Right lung (tissue), 10 donors: Measurements from ENCODE around the gene SCGB3A2. TPM values are rescaled to one million over a fixed set of nuclear protein-coding genes. Genes with fewer than 3 reads are reported as not detected.

Experiments
- DNase-seq, 2 donors: peaks; one replicate each; pipeline ENCODE4 v3.0.0-alpha.2; 2013
- long read RNA-seq, 8 donors: transcript quantifications; one replicate each; lab custom pipeline, GENCODE V29; 2026
- polyA plus RNA-seq, 5 donors: library from polyadenylated mRNA; unstranded; fragments of 120-200 nt; gene quantifications; one replicate each; pipeline versions ENCODE4 v1.2.1 to v1.2.3, GENCODE V29; 2013; ENCODE audit warnings: inconsistent platforms in 1 of 5, low replicate concordance in 1 of 5; ENCODE audit not compliant: insufficient read length in 5 of 5, insufficient read depth in 1 of 5

SCGB3A2 gene, protein sequence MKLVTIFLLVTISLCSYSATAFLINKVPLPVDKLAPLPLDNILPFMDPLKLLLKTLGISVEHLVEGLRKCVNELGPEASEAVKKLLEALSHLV
- 1,000 to 10,000 TPM; 1,303 to 2,692 (median 2,261) TPM for polyA plus RNA-seq
- long read RNA-seq, donor 1, transcript SCGB3A2-201 (3 exons, 515 nt): major isoform, 6,714 of 12,467 reads
- long read RNA-seq, donor 1, partial matches to known transcripts: 5,449 of 12,467 reads
- long read RNA-seq, donor 1, other reads (novel, unspliced or antisense): 304 of 12,467 reads
- long read RNA-seq, donor 2, transcript SCGB3A2-201 (3 exons, 515 nt): major isoform, 1,078 of 1,896 reads
- long read RNA-seq, donor 2, partial matches to known transcripts: 798 of 1,896 reads
- long read RNA-seq, donor 2, other reads (novel, unspliced or antisense): 20 of 1,896 reads
- long read RNA-seq, donor 3, transcript SCGB3A2-201 (3 exons, 515 nt): major isoform, 1,958 of 3,972 reads
- long read RNA-seq, donor 3, partial matches to known transcripts: 1,948 of 3,972 reads
- long read RNA-seq, donor 3, other reads (novel, unspliced or antisense): 66 of 3,972 reads
- long read RNA-seq, donor 4, transcript SCGB3A2-201 (3 exons, 515 nt): major isoform, 1,591 of 2,967 reads
- long read RNA-seq, donor 4, partial matches to known transcripts: 1,329 of 2,967 reads
- long read RNA-seq, donor 4, other reads (novel, unspliced or antisense): 47 of 2,967 reads
- long read RNA-seq, donor 5, transcript SCGB3A2-201 (3 exons, 515 nt): major isoform, 2,903 of 4,968 reads
- long read RNA-seq, donor 5, partial matches to known transcripts: 1,966 of 4,968 reads
- long read RNA-seq, donor 5, other reads (novel, unspliced or antisense): 99 of 4,968 reads
- long read RNA-seq, donor 6, transcript SCGB3A2-201 (3 exons, 515 nt): major isoform, 3,688 of 6,581 reads
- long read RNA-seq, donor 6, partial matches to known transcripts: 2,743 of 6,581 reads
- long read RNA-seq, donor 6, other reads (novel, unspliced or antisense): 150 of 6,581 reads
- long read RNA-seq, donor 7, transcript SCGB3A2-201 (3 exons, 515 nt): major isoform, 840 of 1,176 reads
- long read RNA-seq, donor 7, partial matches to known transcripts: 331 of 1,176 reads
- long read RNA-seq, donor 7, other reads (novel, unspliced or antisense): 5 of 1,176 reads
- long read RNA-seq, donor 8, transcript SCGB3A2-201 (3 exons, 515 nt): major isoform, 502 of 918 reads
- long read RNA-seq, donor 8, partial matches to known transcripts: 416 of 918 reads
- long read RNA-seq, donor 8, other reads (novel, unspliced or antisense): 0 of 918 reads

GRCh38 chr5:147878066-147878759 is at the start of gene SCGB3A2:
Gene SCGB3A2 (plus strand): TSS chr5:147878711. CDS start chr5:147878804, 93 bp downstream.
- peak; percentile 17 to 21 for DNase-seq

GRCh38 chr5:147830035-147830434 is 48.5 kb upstream of the SCGB3A2 start:
- DNase-seq: no peak

- no peak for DNase-seq
Measured at GRCh38 chr5:147831465-147831864, 47.0 kb upstream of the SCGB3A2 start, which contains the start of gene SPINK1. Gene SPINK1 (minus strand): TSS chr5:147831671. CDS start chr5:147831577, 94 bp downstream.

DNA sequence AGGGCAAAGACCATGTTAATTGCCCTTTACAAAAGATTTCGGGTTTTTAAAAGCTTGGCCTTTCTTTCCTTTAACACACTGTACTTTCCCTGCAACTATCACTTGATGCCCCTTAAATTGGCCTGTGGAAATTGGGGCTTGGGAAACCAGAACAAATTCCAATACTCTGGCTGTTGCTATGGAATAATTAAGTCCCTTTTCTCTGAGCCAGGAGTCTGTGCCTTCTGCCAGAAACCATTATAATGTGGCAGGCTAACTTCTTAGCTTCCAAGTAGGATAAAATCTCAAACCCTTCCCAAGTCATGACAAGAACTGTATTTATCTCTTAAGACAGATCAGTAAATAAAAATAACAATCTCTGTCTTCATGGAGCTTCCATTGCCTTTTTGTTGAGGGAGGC is 46.0 kb upstream of the SCGB3A2 start:
- DNase-seq: no peak

GRCh38 chr5:147835386-147835798 is 43.1 kb upstream of the SCGB3A2 start:
- no peak for DNase-seq

DNA sequence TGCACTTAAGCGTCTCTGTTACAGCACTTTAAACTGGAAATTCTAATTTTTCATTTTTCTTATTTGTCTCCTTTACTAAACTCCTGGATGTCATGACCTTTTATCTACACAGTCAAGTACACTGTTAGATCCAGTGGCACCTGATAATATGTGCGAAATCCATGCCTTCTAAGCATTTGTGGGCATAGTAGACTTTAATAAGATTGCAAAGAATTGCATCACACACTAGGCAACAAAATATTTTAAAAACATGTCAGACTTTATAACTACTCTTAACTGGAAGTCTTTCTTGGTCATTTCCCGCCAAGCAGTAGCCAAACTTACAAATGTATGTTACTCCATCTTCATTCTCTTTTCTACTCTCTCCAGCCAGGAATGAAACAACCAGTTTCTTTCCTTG is 42.1 kb upstream of the SCGB3A2 start:
- no peak for DNase-seq

DNA sequence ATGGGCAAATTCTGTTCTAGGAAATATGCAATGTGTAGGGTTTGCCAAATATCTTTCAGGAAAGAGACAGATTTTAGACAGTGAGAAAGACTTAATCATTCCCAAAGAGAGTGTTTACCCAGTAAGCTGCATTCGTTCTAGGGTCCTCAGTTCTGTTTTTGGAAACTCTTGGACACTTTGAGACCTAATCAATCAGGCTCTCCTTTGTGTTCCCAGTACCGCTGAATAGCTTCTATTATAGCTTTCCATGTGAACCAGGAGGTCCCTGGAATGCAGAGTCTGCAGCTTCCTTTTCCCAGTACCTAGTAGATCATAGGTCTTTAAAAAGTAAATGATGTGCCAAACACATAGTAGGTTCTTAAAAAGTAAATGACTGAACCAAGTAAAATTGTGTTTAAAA is 35.6 kb upstream of the SCGB3A2 start:
- DNase-seq: no peak

GRCh38 chr5:147844846-147845245 is 33.7 kb upstream of the SCGB3A2 start:
- no peak for DNase-seq

DNA sequence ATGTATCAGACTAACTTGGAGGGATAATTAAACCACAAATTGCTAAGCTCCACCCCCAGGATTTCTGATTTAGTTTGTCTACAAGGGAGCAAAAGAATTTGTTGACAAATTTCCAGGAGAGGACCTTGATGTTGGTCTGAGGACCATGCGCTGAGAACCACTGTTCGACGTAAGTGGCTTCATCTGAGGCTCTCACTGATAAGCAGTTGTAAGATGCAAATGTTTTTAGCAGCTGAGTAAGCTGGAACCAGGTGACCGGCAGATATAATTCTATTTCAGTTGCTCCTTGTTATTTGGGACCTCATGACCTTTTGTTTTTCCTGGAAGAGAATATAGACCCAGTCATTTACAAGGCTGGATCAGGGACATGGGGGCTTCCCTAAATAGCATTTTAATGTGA is 32.9 kb upstream of the SCGB3A2 start:
- no peak for DNase-seq

- no peak for DNase-seq
Measured at GRCh38 chr5:147849226-147849625, 29.3 kb upstream of the SCGB3A2 start.

DNA sequence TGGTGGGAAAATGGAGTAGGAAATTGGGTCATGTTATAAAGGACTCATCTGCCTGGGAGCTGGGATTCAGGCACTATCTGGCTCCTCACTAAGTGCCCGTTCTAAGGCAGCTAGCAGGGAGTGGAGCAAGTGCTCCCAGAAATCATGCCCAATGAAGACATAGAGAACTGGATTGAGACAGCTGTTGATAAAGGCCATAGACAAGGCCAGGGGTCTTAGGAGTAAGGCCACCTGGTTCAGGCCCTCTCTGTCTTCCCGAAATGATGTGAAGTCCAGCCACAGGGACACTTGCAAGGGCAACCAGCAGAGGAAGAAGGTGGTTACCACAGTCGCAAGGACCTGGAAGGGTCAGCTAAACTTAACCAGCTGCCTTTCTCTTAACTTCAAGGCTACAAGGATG is 26.9 kb upstream of the SCGB3A2 start:
- DNase-seq: no peak

DNA sequence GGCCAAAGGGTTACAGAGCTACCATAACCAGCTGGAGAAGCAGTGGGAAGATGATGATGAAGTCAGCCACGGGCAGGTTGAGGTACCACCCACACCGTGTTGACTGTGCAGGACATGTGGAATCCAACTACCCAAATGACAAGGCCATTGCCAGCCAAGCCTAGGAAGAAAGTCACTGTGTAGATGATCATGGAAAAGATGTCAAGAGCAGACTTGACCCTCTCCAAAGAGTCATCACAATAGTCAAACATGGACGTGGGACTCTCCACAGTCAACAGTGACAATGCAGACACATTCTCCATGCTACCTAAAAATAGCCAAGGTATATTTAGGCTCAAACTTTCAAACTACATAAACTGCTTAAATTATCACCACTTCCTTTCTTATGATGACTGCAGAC is 26.1 kb upstream of the SCGB3A2 start:
- DNase-seq: no peak

DNA sequence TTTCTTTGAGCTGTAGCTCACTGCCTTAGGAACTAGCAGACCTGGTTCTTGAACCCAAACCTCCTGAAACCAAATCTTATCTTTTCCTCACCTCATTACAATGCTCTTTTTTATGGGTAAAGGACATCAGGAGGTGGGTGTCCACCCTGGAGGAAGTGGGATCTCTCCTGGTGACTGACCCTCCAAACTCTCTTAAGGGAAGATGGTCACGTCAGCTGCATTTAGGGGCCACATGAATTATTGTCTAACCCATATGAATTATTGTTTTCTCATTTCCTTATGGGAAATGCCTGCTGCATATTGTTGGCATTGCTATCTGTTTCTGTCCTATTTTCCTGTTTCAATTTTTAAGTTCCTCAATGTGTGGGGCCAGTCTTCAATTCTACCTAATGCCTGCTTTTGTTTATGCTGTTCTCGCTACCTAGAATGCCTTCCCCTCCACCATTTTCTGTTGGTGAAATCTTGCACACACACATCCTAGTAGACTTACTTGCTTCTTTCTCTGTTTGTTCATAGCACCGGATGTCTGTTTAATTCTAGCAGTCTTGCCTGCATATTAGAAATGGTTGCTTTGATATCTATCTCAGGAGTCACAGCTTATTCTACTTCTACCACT is 25.0 kb upstream of the SCGB3A2 start:
- no peak for DNase-seq

DNA sequence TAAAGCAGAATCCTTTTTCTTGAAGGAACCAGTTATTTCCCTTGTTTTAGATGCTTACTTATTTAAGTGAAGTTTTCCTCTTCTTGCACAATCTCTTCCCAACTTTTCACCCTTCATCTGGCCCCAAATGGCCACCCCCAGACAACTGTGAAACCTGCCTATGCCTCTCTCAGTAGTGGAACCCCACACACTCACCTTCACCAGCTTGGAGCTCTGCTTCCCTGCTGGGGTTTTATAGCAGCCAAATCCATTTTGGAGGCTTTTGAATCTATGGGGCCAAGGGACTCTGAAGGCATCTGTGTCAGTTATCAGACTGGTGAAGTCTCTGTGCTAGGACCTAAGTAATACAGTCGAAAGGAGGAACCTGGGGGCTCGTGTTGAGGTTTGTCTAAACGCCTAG is 24.2 kb upstream of the SCGB3A2 start:
- DNase-seq: no peak

DNA sequence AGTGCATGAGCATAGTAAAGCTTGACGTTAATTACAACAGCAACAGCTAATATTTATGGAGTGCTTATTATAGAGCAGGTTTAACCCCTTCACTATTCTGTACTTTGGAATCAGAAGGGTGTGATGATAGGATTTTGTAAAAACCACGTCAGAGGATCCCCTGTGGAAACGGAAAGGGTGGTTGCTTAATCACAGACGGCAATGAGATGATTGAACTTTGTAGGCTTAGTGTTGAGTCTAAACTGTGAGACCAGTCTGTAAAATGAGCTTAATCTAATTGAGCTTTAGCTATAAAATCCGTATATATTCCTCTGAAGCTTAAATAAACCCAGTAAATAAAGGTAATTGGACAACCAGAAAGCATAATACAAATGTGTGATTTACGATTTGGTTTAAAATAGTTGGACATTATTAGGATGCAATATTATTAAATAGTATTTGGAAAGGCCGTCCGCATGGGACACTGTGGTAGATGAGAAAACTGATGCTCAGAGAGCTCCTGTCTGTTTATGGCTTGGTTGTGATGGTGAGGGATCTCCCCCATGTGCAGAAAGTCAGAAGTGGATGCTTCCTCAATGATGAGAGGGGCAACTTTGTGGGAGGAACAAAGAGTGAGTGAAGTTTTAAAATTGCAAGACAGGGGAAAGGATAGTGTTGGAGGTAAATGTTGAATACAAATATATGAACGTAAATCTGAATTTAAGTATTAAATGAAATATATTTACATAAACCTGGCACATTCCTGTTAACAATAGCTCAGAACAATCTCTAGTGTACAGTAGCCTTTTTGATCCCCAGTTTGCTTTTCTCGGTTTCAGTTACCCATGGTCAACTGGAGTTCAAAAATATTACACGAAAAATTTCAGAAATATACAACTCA is 23.4 kb upstream of the SCGB3A2 start:
- no peak for DNase-seq

GRCh38 chr5:147855774-147856069 is 22.8 kb upstream of the SCGB3A2 start:
- DNase-seq: no peak

DNA sequence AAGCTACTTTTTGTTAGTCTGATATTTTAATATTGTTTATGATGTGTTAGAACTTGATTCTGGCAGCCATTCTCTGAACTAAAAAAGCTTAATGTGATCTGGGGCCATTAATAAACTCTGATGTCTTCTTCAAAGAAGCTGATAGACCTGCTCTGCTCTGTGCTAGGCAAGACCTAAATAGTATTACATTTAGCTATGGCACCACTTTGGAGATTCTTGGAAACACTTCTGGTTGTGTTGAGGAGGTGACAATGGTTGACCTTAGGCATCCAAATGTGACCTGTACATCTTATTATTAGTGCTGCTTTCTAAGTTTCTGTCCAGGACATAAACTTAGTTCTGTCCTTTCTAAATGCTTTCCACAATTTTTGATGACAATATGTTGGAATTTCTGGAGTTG is 21.7 kb upstream of the SCGB3A2 start:
- DNase-seq: no peak

GRCh38 chr5:147857302-147858129 is 21.0 kb upstream of the SCGB3A2 start:
- peak; percentile 29 to 64 for DNase-seq

DNA sequence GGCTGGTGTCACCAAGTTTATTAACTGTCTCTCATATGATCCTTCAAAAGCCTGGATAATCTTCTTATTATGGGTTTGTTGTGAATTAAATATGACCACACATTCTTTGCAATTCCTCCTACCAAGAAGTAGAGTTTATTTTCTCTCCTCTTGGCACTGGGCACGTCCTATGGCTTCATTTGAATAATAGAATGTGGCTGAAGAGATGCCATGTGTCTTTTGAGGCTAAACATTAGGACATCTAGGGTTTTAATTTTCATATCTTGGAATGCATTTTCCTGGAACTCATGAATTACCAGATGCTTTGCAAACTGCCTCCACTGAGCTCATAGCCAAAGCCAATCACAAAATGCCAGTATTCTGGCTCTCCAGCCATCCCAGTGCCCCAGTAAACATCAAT is 19.9 kb upstream of the SCGB3A2 start:
- no peak for DNase-seq
